AG08396 (cell line): ENCODE measurements around the gene SLC9A4.

ENCODE experiments used
- DNase-seq: peaks from one replicate; pipeline ENCODE4 v3.0.0; 2012; ENCODE audit warnings: low spot score, mixed read lengths

SLC9A4 gene

GRCh38 chr2:102473020-102473419 is at the start of gene SLC9A4:
Gene SLC9A4 (plus strand): TSS chr2:102473226. CDS start chr2:102473760, 534 bp downstream.
- DNase-seq: peak; percentile 41

- no peak for DNase-seq
Measured at GRCh38 chr2:102423368-102423767, 49.7 kb upstream of the SLC9A4 start.

- no peak for DNase-seq
Measured at GRCh38 chr2:102424754-102425153, 48.3 kb upstream of the SLC9A4 start.

GRCh38 chr2:102425441-102426132 is 47.4 kb upstream of the SLC9A4 start:
- DNase-seq: no peak

GRCh38 chr2:102427249-102427648 is 45.8 kb upstream of the SLC9A4 start:
- no peak for DNase-seq

GRCh38 chr2:102428573-102428972 is 44.5 kb upstream of the SLC9A4 start:
- DNase-seq: no peak

- no peak for DNase-seq
Measured at GRCh38 chr2:102432386-102432785, 40.6 kb upstream of the SLC9A4 start.

GRCh38 chr2:102433973-102434654 is 38.9 kb upstream of the SLC9A4 start:
- no peak for DNase-seq

GRCh38 chr2:102434655-102435381 is 38.2 kb upstream of the SLC9A4 start:
- DNase-seq: no peak

GRCh38 chr2:102435741-102436140 is 37.3 kb upstream of the SLC9A4 start:
- DNase-seq: no peak

GRCh38 chr2:102436323-102436722 is 36.7 kb upstream of the SLC9A4 start:
- no peak for DNase-seq

- DNase-seq: no peak
Measured at GRCh38 chr2:102437122-102437521, 35.9 kb upstream of the SLC9A4 start.

GRCh38 chr2:102438111-102438510 is 34.9 kb upstream of the SLC9A4 start:
- DNase-seq: no peak

- no peak for DNase-seq
Measured at GRCh38 chr2:102438578-102438977, 34.4 kb upstream of the SLC9A4 start.

GRCh38 chr2:102439065-102439695 is 33.8 kb upstream of the SLC9A4 start:
- peak; percentile 54 for DNase-seq

GRCh38 chr2:102442967-102443828 is 29.8 kb upstream of the SLC9A4 start:
- DNase-seq: peak; percentile 23

- DNase-seq: no peak
Measured at GRCh38 chr2:102444233-102444632, 28.8 kb upstream of the SLC9A4 start.

- no peak for DNase-seq
Measured at GRCh38 chr2:102446936-102447335, 26.1 kb upstream of the SLC9A4 start.

- peak; percentile 29 for DNase-seq
Measured at GRCh38 chr2:102449370-102449974, 23.6 kb upstream of the SLC9A4 start.

GRCh38 chr2:102451968-102452367 is 21.1 kb upstream of the SLC9A4 start:
- no peak for DNase-seq

- no peak for DNase-seq
Measured at GRCh38 chr2:102453501-102453900, 19.5 kb upstream of the SLC9A4 start.
